HK-2 (cell line): Measurements from ENCODE around the gene TEAD1.
"Not testable (repeated sequence)": the region's sequence is repeated elsewhere in the genome, so short reads cannot be mapped to it uniquely, and the experiment has no call there.

Experiments
- DNase-seq: peaks from one replicate; pipeline ENCODE4 v3.0.0-alpha.2; 2018; ENCODE audit not compliant: unreplicated experiment

TEAD1 gene

GRCh38 chr11:12863605-12864121 lies 189.4 kb downstream of the TEAD1 start:
- no peak for DNase-seq

- no peak for DNase-seq
Measured at GRCh38 chr11:12864316-12865156, 190.3 kb downstream of the TEAD1 start.

- no peak for DNase-seq
Measured at GRCh38 chr11:12865863-12866595, 191.8 kb downstream of the TEAD1 start.

GRCh38 chr11:12867531-12867930 lies 193.3 kb downstream of the TEAD1 start:
- DNase-seq = no peak

- no peak for DNase-seq
Measured at GRCh38 chr11:12868315-12869073, 194.3 kb downstream of the TEAD1 start.

GRCh38 chr11:12871241-12871640 lies 197.0 kb downstream of the TEAD1 start:
- DNase-seq = no peak

- no peak for DNase-seq
Measured at GRCh38 chr11:12871788-12872321, 197.6 kb downstream of the TEAD1 start.

GRCh38 chr11:12876340-12876739 lies 202.1 kb downstream of the TEAD1 start:
- no peak for DNase-seq

- no peak for DNase-seq
Measured at GRCh38 chr11:12876988-12877387, 202.8 kb downstream of the TEAD1 start.

GRCh38 chr11:12877508-12877907 lies 203.3 kb downstream of the TEAD1 start:
- not testable (repeated sequence) for DNase-seq

GRCh38 chr11:12880327-12880726 lies 206.1 kb downstream of the TEAD1 start:
- no peak for DNase-seq

GRCh38 chr11:12882670-12883069 lies 208.4 kb downstream of the TEAD1 start:
- no peak for DNase-seq

GRCh38 chr11:12884751-12885318 lies 210.6 kb downstream of the TEAD1 start:
- no peak for DNase-seq

- DNase-seq = no peak
Measured at GRCh38 chr11:12885717-12886239, 211.6 kb downstream of the TEAD1 start.

GRCh38 chr11:12886508-12886907 lies 212.3 kb downstream of the TEAD1 start:
- no peak for DNase-seq

GRCh38 chr11:12888525-12889158 lies 214.4 kb downstream of the TEAD1 start:
- DNase-seq = peak; percentile 69

GRCh38 chr11:12889243-12889642 lies 215.0 kb downstream of the TEAD1 start:
- no peak for DNase-seq

- no peak for DNase-seq
Measured at GRCh38 chr11:12890476-12890875, 216.3 kb downstream of the TEAD1 start.

GRCh38 chr11:12893787-12894672 lies 219.8 kb downstream of the TEAD1 start:
- peak; percentile 44 for DNase-seq

GRCh38 chr11:12897390-12897789 lies 223.2 kb downstream of the TEAD1 start:
- DNase-seq = no peak
